ENCODE measurements around the gene CXCR5.

GRCh38 chr11:118896921-118897591, 13.4 kb downstream of the CXCR5 start:
- TF ChIP-seq, protein P1, sequence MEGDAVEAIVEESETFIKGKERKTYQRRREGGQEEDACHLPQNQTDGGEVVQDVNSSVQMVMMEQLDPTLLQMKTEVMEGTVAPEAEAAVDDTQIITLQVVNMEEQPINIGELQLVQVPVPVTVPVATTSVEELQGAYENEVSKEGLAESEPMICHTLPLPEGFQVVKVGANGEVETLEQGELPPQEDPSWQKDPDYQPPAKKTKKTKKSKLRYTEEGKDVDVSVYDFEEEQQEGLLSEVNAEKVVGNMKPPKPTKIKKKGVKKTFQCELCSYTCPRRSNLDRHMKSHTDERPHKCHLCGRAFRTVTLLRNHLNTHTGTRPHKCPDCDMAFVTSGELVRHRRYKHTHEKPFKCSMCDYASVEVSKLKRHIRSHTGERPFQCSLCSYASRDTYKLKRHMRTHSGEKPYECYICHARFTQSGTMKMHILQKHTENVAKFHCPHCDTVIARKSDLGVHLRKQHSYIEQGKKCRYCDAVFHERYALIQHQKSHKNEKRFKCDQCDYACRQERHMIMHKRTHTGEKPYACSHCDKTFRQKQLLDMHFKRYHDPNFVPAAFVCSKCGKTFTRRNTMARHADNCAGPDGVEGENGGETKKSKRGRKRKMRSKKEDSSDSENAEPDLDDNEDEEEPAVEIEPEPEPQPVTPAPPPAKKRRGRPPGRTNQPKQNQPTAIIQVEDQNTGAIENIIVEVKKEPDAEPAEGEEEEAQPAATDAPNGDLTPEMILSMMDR (conservative IDR thresholded peaks at IDR 0.05 in 1 of 2, IDR thresholded peaks at IDR 0.05 in 1 of 2; ENCODE audit: extremely low read depth in 1 of 2, insufficient read depth in 1 of 2, low read depth in 1 of 2, low read length in 2 of 2) = no peak
- TF ChIP-seq EZH2 (IDR thresholded peaks at IDR 0.05; ENCODE audit: borderline replicate concordance, low read length) = no peak

Data from mammary epithelial cell (primary cell).